GM12878 (cell line): Measurements from ENCODE around the gene SUGP2. TPM values are rescaled to one million over a fixed set of nuclear protein-coding genes. Genes with fewer than 3 reads are reported as not detected.

ENCODE experiments used
- ATAC-seq: fragments of 200-7000 bp; cut with Tn5 transposase; 3 replicates; pipeline ENCODE4 v1.9.1; 2020; ENCODE audit warnings: mild to moderate bottlenecking, moderate library complexity
- BruUV-seq: library from RNA; stranded (reverse); fragments of 400-500 nt; replicated peaks from 2 replicates; lab custom pipeline; 2021; lab: Mats Ljungman, UMichigan
- CTCF ChIA-PET: fragments of 300-600 bp; sonication (Branson Sonifier 250); formaldehyde crosslinking; extraction: SDS; loops from one replicate; lab custom pipeline; 2021; ENCODE audit warnings: inconsistent platforms; lab: Yijun Ruan, JAX
- POLR2A ChIA-PET: fragments of 350-600 bp; formaldehyde crosslinking; extraction: SDS; loops from one replicate; lab custom pipeline; 2021; ENCODE audit warnings: inconsistent platforms; lab: Charles Lee
- RAD21 ChIA-PET: fragments of 300-600 bp; sonication (Branson Sonifier 250); formaldehyde crosslinking; loops from one replicate; lab custom pipeline; 2023; ENCODE audit warnings: antibody characterized with exemption; ENCODE audit not compliant: unreplicated experiment; lab: Charles Lee
- SMC1A ChIA-PET: fragments of 300-600 bp; sonication (Branson Sonifier 250); formaldehyde crosslinking; loops from one replicate; lab custom pipeline; 2023; ENCODE audit not compliant: unreplicated experiment, uncharacterized antibody; lab: Charles Lee
- DNase-seq: peaks from one replicate; pipeline ENCODE4 v3.0.0-alpha.2; 2011; ENCODE audit warnings: low read depth, low spot score
- FAIRE-seq: peaks from 3 replicates; lab custom pipeline; 2011; peaks lifted over from hg19 to GRCh38; lab: Jason Lieb, UNC
- H2AFZ ChIP-seq: 2 replicates; pipeline ENCODE4 v1.6.0; 2011; ENCODE audit warnings: low read depth, low read length, control low read depth; ENCODE audit not compliant: control insufficient read depth
- H3K27ac ChIP-seq: 2 replicates; pipeline ENCODE4 v1.5.1; 2011; ENCODE audit warnings: control low read depth; ENCODE audit not compliant: control insufficient read depth, insufficient read depth
- H3K27me3 ChIP-seq, 2 experiments: replicated peaks in 1 of 2; 2 replicates each; pipeline versions ENCODE4 v1.6.0 to v1.6.1; 2011; ENCODE audit warnings: low read length in 1 of 2; ENCODE audit not compliant: control insufficient read depth in 2 of 2, insufficient read depth in 2 of 2
- H3K36me3 ChIP-seq, 2 experiments: 2 replicates each; pipeline ENCODE4 v1.5.1; 2011; ENCODE audit warnings: low read length in 1 of 2; ENCODE audit not compliant: control insufficient read depth in 2 of 2, insufficient read depth in 2 of 2
- H3K4me1 ChIP-seq: 2 replicates; pipeline ENCODE4 v1.6.1; 2011; ENCODE audit warnings: mild to moderate bottlenecking, low read length, moderate library complexity, mixed read lengths; ENCODE audit not compliant: control insufficient read depth, insufficient read depth
- H3K4me2 ChIP-seq: 2 replicates; pipeline ENCODE4 v1.6.0; 2011; ENCODE audit warnings: control low read depth; ENCODE audit not compliant: control insufficient read depth, insufficient read depth
- H3K4me3 ChIP-seq: fragments of 200-600 bp; sonication (generic); 2 replicates; pipeline ENCODE4 v1.5.1; 2016
- H3K79me2 ChIP-seq: 2 replicates; pipeline ENCODE4 v1.6.0; 2011; ENCODE audit warnings: low read length; ENCODE audit not compliant: control insufficient read depth, insufficient read depth
- H3K9ac ChIP-seq: 2 replicates; pipeline ENCODE4 v1.8.0; 2011; ENCODE audit warnings: low read length, control low read depth, mixed read lengths; ENCODE audit not compliant: control insufficient read depth, insufficient read depth
- H3K9me3 ChIP-seq: replicated peaks from 3 replicates; pipeline ENCODE4 v1.5.1; 2011; ENCODE audit warnings: mild to moderate bottlenecking, low read length; ENCODE audit not compliant: control insufficient read depth, insufficient read depth
- H4K20me1 ChIP-seq: 2 replicates; pipeline ENCODE4 v1.6.0; 2011; ENCODE audit not compliant: control insufficient read depth, insufficient read depth
- DPF2 ChIP-seq: fragments of 450-650 bp; IDR thresholded peaks from 2 replicates; pipeline ENCODE4 v1.6.1; 2017; ENCODE audit warnings: mild to moderate bottlenecking
- KLF5 ChIP-seq: fragments of 450-650 bp; IDR thresholded peaks from 2 replicates; pipeline ENCODE4 v1.6.1; 2014; ENCODE audit warnings: mild to moderate bottlenecking; ENCODE audit not compliant: partially characterized antibody
- RUNX3 ChIP-seq: IDR thresholded peaks from 2 replicates; pipeline ENCODE4 v1.6.1; 2012; ENCODE audit warnings: low read length, inconsistent platforms
- SMARCA5 ChIP-seq: fragments of 450-650 bp; IDR thresholded peaks from 2 replicates; pipeline ENCODE4 v1.6.1; 2017; ENCODE audit warnings: mild to moderate bottlenecking
- ZNF217 ChIP-seq: fragments of 450-650 bp; IDR thresholded peaks from 2 replicates; pipeline ENCODE4 v1.6.1; 2017; ENCODE audit warnings: antibody characterized with exemption, mild to moderate bottlenecking
- WGBS: methylation state at CpG from one replicate; pipeline ENCODE4 v1.1.6; 2016; ENCODE audit warnings: low lambda C conversion rate; ENCODE audit not compliant: insufficient replicate concordance, insufficient coverage; ENCODE audit errors: missing lambda C conversion rate; 5-methylcytosine and 5-hydroxymethylcytosine counted together
- in situ Hi-C: fragments of 300-500 bp; cut with MboI; formaldehyde crosslinking; loops from 9 replicates; pipeline ENCODE4 v1.14.3; 2018; ENCODE audit warnings: mixed read lengths
- intact Hi-C: fragments of 100-400 bp; cut with micrococcal nuclease; formaldehyde crosslinking; loops from one replicate; pipeline ENCODE4 v1.14.2; 2022; ENCODE audit not compliant: unreplicated experiment
- polyA plus RNA-seq, 11 experiments: library from polyadenylated mRNA; depleted of rRNA in 4 of 11; unstranded in 6 of 11; stranded (reverse) in 5 of 11; fragments of >200 nt; fragmentation: Nextera tagmentation in 4 of 11; fragmentation: Illumina TruSeq in 1 of 11; extraction: Ambion mirVana in 4 of 11; extraction: Trizol in 1 of 11; gene quantifications; 1 replicate in 1 of 11; 2 replicates in 10 of 11; pipeline versions ENCODE4 v1.2.1 to v1.2.3, GENCODE V29; 2011 to 2016; ENCODE audit warnings: inconsistent platforms in 2 of 11, missing spikeins in 2 of 11, low read depth in 1 of 11
- total RNA-seq, 4 experiments: library from RNA; depleted of rRNA in 3 of 4; stranded (reverse); fragments of >200 nt in 3 of 4; fragmentation: Illumina TruSeq in 1 of 4; extraction: Trizol in 1 of 4; gene quantifications; 2 replicates each; pipeline versions ENCODE4 v1.2.1 to v1.2.3, GENCODE V29; 2013 to 2021
- TF ChIP-seq, protein P1 (sequence below): IDR thresholded peaks from 2 replicates; pipeline ENCODE4 v1.6.1; 2012; ENCODE audit warnings: improper control_type of control experiment, low read depth, low read length; ENCODE audit not compliant: insufficient replicate concordance

The SUGP2 gene
- total and polyA plus RNA-seq, 10 of the 15 experiments (the other 5 are each of a cell fraction or from before 2014, with no cell fraction given): 15.0 to 120 (median 57.2) TPM

DNA sequence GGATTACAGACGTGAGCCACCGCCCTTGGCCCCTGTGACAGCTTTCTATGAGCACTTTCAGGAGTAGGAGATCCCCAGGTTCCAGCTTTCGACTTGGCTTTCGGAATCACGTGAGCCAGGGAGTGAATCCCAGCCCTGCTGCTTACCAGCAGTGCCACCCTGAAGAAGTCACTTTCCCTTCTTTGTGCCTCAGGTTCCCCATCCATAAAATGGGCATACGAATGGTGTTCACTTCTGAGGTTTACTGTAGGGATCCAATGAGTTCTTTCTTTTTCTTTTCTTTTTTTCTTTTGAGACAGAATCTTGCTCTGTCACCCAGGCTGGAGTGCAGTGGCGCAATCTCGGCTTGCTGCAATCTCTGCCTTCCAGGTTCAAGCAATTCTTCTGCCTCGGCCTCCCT, 88.0 kb downstream of the SUGP2 start (continued):
- TF ChIP-seq, protein P1, sequence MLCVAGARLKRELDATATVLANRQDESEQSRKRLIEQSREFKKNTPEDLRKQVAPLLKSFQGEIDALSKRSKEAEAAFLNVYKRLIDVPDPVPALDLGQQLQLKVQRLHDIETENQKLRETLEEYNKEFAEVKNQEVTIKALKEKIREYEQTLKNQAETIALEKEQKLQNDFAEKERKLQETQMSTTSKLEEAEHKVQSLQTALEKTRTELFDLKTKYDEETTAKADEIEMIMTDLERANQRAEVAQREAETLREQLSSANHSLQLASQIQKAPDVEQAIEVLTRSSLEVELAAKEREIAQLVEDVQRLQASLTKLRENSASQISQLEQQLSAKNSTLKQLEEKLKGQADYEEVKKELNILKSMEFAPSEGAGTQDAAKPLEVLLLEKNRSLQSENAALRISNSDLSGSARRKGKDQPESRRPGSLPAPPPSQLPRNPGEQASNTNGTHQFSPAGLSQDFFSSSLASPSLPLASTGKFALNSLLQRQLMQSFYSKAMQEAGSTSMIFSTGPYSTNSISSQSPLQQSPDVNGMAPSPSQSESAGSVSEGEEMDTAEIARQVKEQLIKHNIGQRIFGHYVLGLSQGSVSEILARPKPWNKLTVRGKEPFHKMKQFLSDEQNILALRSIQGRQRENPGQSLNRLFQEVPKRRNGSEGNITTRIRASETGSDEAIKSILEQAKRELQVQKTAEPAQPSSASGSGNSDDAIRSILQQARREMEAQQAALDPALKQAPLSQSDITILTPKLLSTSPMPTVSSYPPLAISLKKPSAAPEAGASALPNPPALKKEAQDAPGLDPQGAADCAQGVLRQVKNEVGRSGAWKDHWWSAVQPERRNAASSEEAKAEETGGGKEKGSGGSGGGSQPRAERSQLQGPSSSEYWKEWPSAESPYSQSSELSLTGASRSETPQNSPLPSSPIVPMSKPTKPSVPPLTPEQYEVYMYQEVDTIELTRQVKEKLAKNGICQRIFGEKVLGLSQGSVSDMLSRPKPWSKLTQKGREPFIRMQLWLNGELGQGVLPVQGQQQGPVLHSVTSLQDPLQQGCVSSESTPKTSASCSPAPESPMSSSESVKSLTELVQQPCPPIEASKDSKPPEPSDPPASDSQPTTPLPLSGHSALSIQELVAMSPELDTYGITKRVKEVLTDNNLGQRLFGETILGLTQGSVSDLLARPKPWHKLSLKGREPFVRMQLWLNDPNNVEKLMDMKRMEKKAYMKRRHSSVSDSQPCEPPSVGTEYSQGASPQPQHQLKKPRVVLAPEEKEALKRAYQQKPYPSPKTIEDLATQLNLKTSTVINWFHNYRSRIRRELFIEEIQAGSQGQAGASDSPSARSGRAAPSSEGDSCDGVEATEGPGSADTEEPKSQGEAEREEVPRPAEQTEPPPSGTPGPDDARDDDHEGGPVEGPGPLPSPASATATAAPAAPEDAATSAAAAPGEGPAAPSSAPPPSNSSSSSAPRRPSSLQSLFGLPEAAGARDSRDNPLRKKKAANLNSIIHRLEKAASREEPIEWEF: no peak
- no peak for TF ChIP-seq KLF5

DNA sequence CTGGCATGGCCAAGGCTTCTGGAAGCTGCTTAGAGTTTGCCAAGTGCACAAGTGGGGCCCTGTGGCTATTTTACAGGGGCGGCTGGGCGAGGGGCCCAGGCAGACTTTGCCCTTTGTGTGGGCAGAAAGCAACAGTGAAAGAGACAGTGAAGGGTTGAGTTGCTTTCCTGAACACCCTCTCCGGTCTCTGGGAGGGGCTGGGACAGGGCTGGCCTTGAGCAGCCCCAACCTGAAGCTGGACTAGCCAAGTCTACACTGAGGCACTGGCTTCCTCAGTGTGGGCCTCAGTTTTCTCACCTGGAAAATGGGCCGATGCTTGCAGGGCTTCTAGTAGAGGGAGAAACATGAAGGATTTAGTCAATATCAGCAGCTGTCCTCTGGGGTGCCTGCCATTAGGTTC, 89.9 kb downstream of the SUGP2 start:
- ChIA-PET POLR2A (interaction anchor here (1.4 kb wide), 1 partner anchor 24 kb away, joined by 4 read pairs; the partner anchor contains the start of genes COPE and DDX49), SMC1A (interaction anchor here (1.2 to 1.6 kb wide), 3 partner anchors 10 to 25 kb away, joined by 3 to 8 read pairs (median 3); partner anchors contain the start of genes COPE and DDX49)
- no peak overlapping the region for H3K27ac ChIP-seq

More for the DNA sequence above, 89.9 kb downstream of the SUGP2 start:
- no peaks in the 10 kb centered on the region for H3K79me2 ChIP-seq
- H3K36me3 ChIP-seq: no peaks in the 10 kb centered on the region
- H3K4me3 ChIP-seq: no peak overlapping the region
- in situ Hi-C loops (no loop called here), intact Hi-C loops (no loop called here)
- BruUV-seq: no TSS peak
- H3K27me3 ChIP-seq: peaks cover 1 to 2% of the 10 kb centered on the region in 2 experiments
- FAIRE-seq: no peak
- ATAC-seq: peak; percentile 35
- peaks cover 10% of the 10 kb centered on the region for H3K4me1 ChIP-seq
- CTCF ChIA-PET: interaction anchor here (0.6 to 1.2 kb wide), 2 partner anchors 44 to 1677 kb away, joined by 3 to 4 read pairs; no protein-coding TSS in a partner anchor
- no peak for DNase-seq
- no peak overlapping the region for H2AFZ ChIP-seq
- no peaks in the 10 kb centered on the region for H4K20me1 ChIP-seq
- RAD21 ChIA-PET: no interaction called here
- TF ChIP-seq SMARCA5: peak; percentile 61; the same call in 1 of the 2 replicates
- TF ChIP-seq DPF2: 0 out of 2 replicates have a peak, but pooled peaks have one; percentile 18
- no peak for TF ChIP-seq RUNX3
- peak; percentile 32; the same call in 1 of the 2 replicates for TF ChIP-seq ZNF217
- no peak overlapping the region for H3K4me2 ChIP-seq
- no peaks in the 10 kb centered on the region for H3K9me3 ChIP-seq
- 34% methylated on average over 4 of the region's 4 CpGs for WGBS
- no peak overlapping the region for H3K9ac ChIP-seq
